Measurements from ENCODE around the gene COMMD3. TPM values are rescaled to one million over a fixed set of nuclear protein-coding genes. Genes with fewer than 3 reads are reported as not detected.

COMMD3 gene
- total and polyA plus RNA-seq, 2 donors: 40.9 to 46.8 TPM

- DNase-seq (ENCODE audit: extremely low spot score): no peak
- WGBS: 15% methylated on average over 9 of the region's 9 CpGs
- no peak overlapping the region for H3K4me3 ChIP-seq (ENCODE audit: low read depth, low read length)
- no peaks in the 10 kb centered on the region for H3K36me3 ChIP-seq (ENCODE audit: insufficient read depth)
- H3K27ac ChIP-seq (ENCODE audit: low read depth): no peak overlapping the region
- no peaks in the 10 kb centered on the region for H3K4me1 ChIP-seq (ENCODE audit: insufficient read depth)
Measured at GRCh38 chr10:22338185-22338900, 22.2 kb downstream of the COMMD3 start.

- DNase-seq (ENCODE audit: extremely low spot score): no peak
- H3K4me3 ChIP-seq (ENCODE audit: low read depth, low read length): no peak overlapping the region
- H3K4me1 ChIP-seq (ENCODE audit: insufficient read depth): no peaks in the 10 kb centered on the region
- no peaks in the 10 kb centered on the region for H3K36me3 ChIP-seq (ENCODE audit: insufficient read depth)
- no peak overlapping the region for H3K27ac ChIP-seq (ENCODE audit: low read depth)
Measured at GRCh38 chr10:22338931-22339330, 22.7 kb downstream of the COMMD3 start.

GRCh38 chr10:22339761-22340328, 23.7 kb downstream of the COMMD3 start:
- peak overlapping the region; percentile 86 for H3K4me3 ChIP-seq (ENCODE audit: low read depth, low read length)
- H3K4me1 ChIP-seq (ENCODE audit: insufficient read depth): no peaks in the 10 kb centered on the region
- DNase-seq (ENCODE audit: extremely low spot score): no peak
- 1% methylated on average over 13 of the region's 13 CpGs for WGBS
- H3K36me3 ChIP-seq (ENCODE audit: insufficient read depth): no peaks in the 10 kb centered on the region
- no peak overlapping the region for H3K27ac ChIP-seq (ENCODE audit: low read depth)

GRCh38 chr10:22340329-22341189, 24.4 kb downstream of the COMMD3 start:
- Histone ChIP-seq H3K27ac (ENCODE audit: low read depth) (peak overlapping the region; percentile 92), H3K4me3 (ENCODE audit: low read depth, low read length) (peak overlapping the region; percentile 86), H3K36me3 (ENCODE audit: insufficient read depth) (no peaks in the 10 kb centered on the region), H3K4me1 (ENCODE audit: insufficient read depth) (no peaks in the 10 kb centered on the region)
- DNase-seq (ENCODE audit: extremely low spot score): no peak
- 1% methylated on average over 98 of the region's 98 CpGs for WGBS

- H3K4me3 ChIP-seq (ENCODE audit: low read depth, low read length): peak overlapping the region; percentile 86
- no peak overlapping the region for H3K27ac ChIP-seq (ENCODE audit: low read depth)
- no peak for DNase-seq (ENCODE audit: extremely low spot score)
- WGBS: 2% methylated on average over 40 of the region's 40 CpGs
- no peaks in the 10 kb centered on the region for H3K4me1 ChIP-seq (ENCODE audit: insufficient read depth)
- no peaks in the 10 kb centered on the region for H3K36me3 ChIP-seq (ENCODE audit: insufficient read depth)
Measured at GRCh38 chr10:22341190-22341925, 25.2 kb downstream of the COMMD3 start.

- Histone ChIP-seq H3K4me1 (ENCODE audit: insufficient read depth) (no peaks in the 10 kb centered on the region), H3K27ac (ENCODE audit: low read depth) (no peak overlapping the region), H3K36me3 (ENCODE audit: insufficient read depth) (no peaks in the 10 kb centered on the region), H3K4me3 (ENCODE audit: low read depth, low read length) (no peak overlapping the region)
- no peak for DNase-seq (ENCODE audit: extremely low spot score)
- 39% methylated on average over 3 of the region's 3 CpGs for WGBS
Measured at GRCh38 chr10:22341926-22342196, 25.7 kb downstream of the COMMD3 start.

GRCh38 chr10:22342421-22342820, 26.2 kb downstream of the COMMD3 start:
- no peaks in the 10 kb centered on the region for H3K36me3 ChIP-seq (ENCODE audit: insufficient read depth)
- no peak for DNase-seq (ENCODE audit: extremely low spot score)
- no peaks in the 10 kb centered on the region for H3K4me1 ChIP-seq (ENCODE audit: insufficient read depth)
- no peak overlapping the region for H3K4me3 ChIP-seq (ENCODE audit: low read depth, low read length)
- WGBS: 31% methylated on average over 3 of the region's 3 CpGs
- H3K27ac ChIP-seq (ENCODE audit: low read depth): no peak overlapping the region

- no peak overlapping the region for H3K4me3 ChIP-seq (ENCODE audit: low read depth, low read length)
- no peaks in the 10 kb centered on the region for H3K4me1 ChIP-seq (ENCODE audit: insufficient read depth)
- H3K36me3 ChIP-seq (ENCODE audit: insufficient read depth): no peaks in the 10 kb centered on the region
- WGBS: 7% methylated on average over 3 of the region's 3 CpGs
- no peak for DNase-seq (ENCODE audit: extremely low spot score)
- no peak overlapping the region for H3K27ac ChIP-seq (ENCODE audit: low read depth)
Measured at GRCh38 chr10:22343731-22344130, 27.5 kb downstream of the COMMD3 start.

GRCh38 chr10:22344249-22344648, 28.1 kb downstream of the COMMD3 start:
- no peak overlapping the region for H3K27ac ChIP-seq (ENCODE audit: low read depth)
- no peaks in the 10 kb centered on the region for H3K36me3 ChIP-seq (ENCODE audit: insufficient read depth)
- no peak for DNase-seq (ENCODE audit: extremely low spot score)
- no peak overlapping the region for H3K4me3 ChIP-seq (ENCODE audit: low read depth, low read length)
- H3K4me1 ChIP-seq (ENCODE audit: insufficient read depth): no peaks in the 10 kb centered on the region
- 18% methylated on average over 1 of the region's 1 CpG for whole genome bisulfite sequencing

GRCh38 chr10:22344781-22345300, 28.7 kb downstream of the COMMD3 start:
- WGBS: 5% methylated on average over 26 of the region's 26 CpGs
- no peak overlapping the region for H3K4me3 ChIP-seq (ENCODE audit: low read depth, low read length)
- DNase-seq (ENCODE audit: extremely low spot score): no peak

GRCh38 chr10:22345301-22346095, 29.3 kb downstream of the COMMD3 start, which contains the start of gene SPAG6:
SPAG6 (plus strand) TSS chr10:22345496; CDS start chr10:22345612, 116 bp downstream.
- no peaks in the 10 kb centered on the region for H3K36me3 ChIP-seq (ENCODE audit: insufficient read depth)
- H3K27ac ChIP-seq (ENCODE audit: low read depth): no peak within 1 kb of the TSS
- no peak for DNase-seq (ENCODE audit: extremely low spot score)
- H3K4me3 ChIP-seq (ENCODE audit: low read depth, low read length): no peak within 1 kb of the TSS
- no peaks in the 10 kb centered on the region for H3K4me1 ChIP-seq (ENCODE audit: insufficient read depth)
- 3% methylated on average over 83 of the region's 83 CpGs for WGBS

More at GRCh38 chr10:22344781-22345300, 28.7 kb downstream of the COMMD3 start:
- no peak overlapping the region for H3K27ac ChIP-seq (ENCODE audit: low read depth)
- H3K36me3 ChIP-seq (ENCODE audit: insufficient read depth): no peaks in the 10 kb centered on the region
- H3K4me1 ChIP-seq (ENCODE audit: insufficient read depth): no peaks in the 10 kb centered on the region

GRCh38 chr10:22346096-22346661, 30.0 kb downstream of the COMMD3 start:
- no peaks in the 10 kb centered on the region for H3K36me3 ChIP-seq (ENCODE audit: insufficient read depth)
- WGBS: 23% methylated on average over 8 of the region's 8 CpGs
- DNase-seq (ENCODE audit: extremely low spot score): no peak
- H3K4me1 ChIP-seq (ENCODE audit: insufficient read depth): no peaks in the 10 kb centered on the region
- no peak overlapping the region for H3K4me3 ChIP-seq (ENCODE audit: low read depth, low read length)
- H3K27ac ChIP-seq (ENCODE audit: low read depth): no peak overlapping the region

Data from urinary bladder (tissue), 4 donors.